Suprapubic skin (tissue), 4 donors: ENCODE results near the gene FBXW9.

Experiments used
- CTCF ChIP-seq, 2 donors: fragments of 200-600 bp in 1 of 2; fragments of 450-650 bp in 1 of 2; sonication (generic) in 1 of 2; IDR thresholded peaks; one replicate each; pipeline ENCODE4 v1.5.1; 2016 to 2019; ENCODE audit warnings: antibody characterized with exemption in 2 of 2, mild to moderate bottlenecking in 1 of 2, moderate library complexity in 1 of 2
- POLR2A ChIP-seq, 2 donors: fragments of 450-650 bp; IDR thresholded peaks; one replicate each; pipeline ENCODE4 v1.6.1; 2017; ENCODE audit warnings: antibody characterized with exemption in 2 of 2, mild to moderate bottlenecking in 2 of 2, moderate library complexity in 2 of 2
- POLR2AphosphoS5 ChIP-seq, 3 donors: sonication (generic); formaldehyde crosslinking; IDR thresholded peaks; one replicate each; pipeline ENCODE4 v1.6.1; 2017; ENCODE audit warnings: antibody characterized with exemption in 3 of 3

- TF ChIP-seq POLR2A (IDR thresholded peaks at IDR 0.05) (no peak), CTCF (IDR thresholded peaks at IDR 0.05) (no peak), POLR2AphosphoS5 (IDR thresholded peaks at IDR 0.05) (no peak)
Measured at GRCh38 chr19:12647490-12648071, 48.9 kb downstream of the FBXW9 start.
